Measurements from ENCODE around the gene TNFRSF19.

- no peak for TF ChIP-seq POLR2AphosphoS5 (IDR thresholded peaks at IDR 0.05)
- TF ChIP-seq, protein P1, sequence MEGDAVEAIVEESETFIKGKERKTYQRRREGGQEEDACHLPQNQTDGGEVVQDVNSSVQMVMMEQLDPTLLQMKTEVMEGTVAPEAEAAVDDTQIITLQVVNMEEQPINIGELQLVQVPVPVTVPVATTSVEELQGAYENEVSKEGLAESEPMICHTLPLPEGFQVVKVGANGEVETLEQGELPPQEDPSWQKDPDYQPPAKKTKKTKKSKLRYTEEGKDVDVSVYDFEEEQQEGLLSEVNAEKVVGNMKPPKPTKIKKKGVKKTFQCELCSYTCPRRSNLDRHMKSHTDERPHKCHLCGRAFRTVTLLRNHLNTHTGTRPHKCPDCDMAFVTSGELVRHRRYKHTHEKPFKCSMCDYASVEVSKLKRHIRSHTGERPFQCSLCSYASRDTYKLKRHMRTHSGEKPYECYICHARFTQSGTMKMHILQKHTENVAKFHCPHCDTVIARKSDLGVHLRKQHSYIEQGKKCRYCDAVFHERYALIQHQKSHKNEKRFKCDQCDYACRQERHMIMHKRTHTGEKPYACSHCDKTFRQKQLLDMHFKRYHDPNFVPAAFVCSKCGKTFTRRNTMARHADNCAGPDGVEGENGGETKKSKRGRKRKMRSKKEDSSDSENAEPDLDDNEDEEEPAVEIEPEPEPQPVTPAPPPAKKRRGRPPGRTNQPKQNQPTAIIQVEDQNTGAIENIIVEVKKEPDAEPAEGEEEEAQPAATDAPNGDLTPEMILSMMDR (IDR thresholded peaks at IDR 0.05 in 8 of 11, conservative IDR thresholded peaks at IDR 0.05 in 3 of 11): no peak
Measured at GRCh38 chr13:23685416-23685815, 115.2 kb downstream of the TNFRSF19 start.

All from spleen (tissue), 7 donors.